Right lobe of liver (tissue), 4 donors: ENCODE results near the gene ZBTB9.

Experiments
- CTCF ChIP-seq, 4 donors: fragments of 200-600 bp in 3 of 4; fragments of 450-650 bp in 1 of 4; IDR thresholded peaks; one replicate each; pipeline versions ENCODE4 v1.5.1 to v1.8.0; 2016 to 2022; ENCODE audit warnings: antibody characterized with exemption in 4 of 4, mild to moderate bottlenecking in 2 of 4
- POLR2A ChIP-seq: fragments of 450-650 bp; IDR thresholded peaks from one replicate; pipeline ENCODE4 v1.6.1; 2017; ENCODE audit warnings: antibody characterized with exemption, mild to moderate bottlenecking
- donor health status: DM: no; HTN: no; CAD: no.
- donor health status: DM: no; HTN: no; CAD: no.
- donor health status: DM: no; HTN: yes; CAD: no.

GRCh38 chr6:33416386-33417127 lies 37.8 kb upstream of the ZBTB9 start:
- no peak for TF ChIP-seq POLR2A
- TF ChIP-seq CTCF (IDR thresholded peaks at IDR 0.05): no peak
